GM12873 (cell line): Measurements from ENCODE around the gene KCND3.

Experiments
- TF ChIP-seq, protein P1 (sequence below): IDR thresholded peaks from 2 replicates; pipeline ENCODE4 v1.5.1; 2012; ENCODE audit warnings: low read depth, mild to moderate bottlenecking, moderate library complexity, low read length, control low read depth; ENCODE audit not compliant: insufficient read depth; ENCODE audit errors: missing control alignments

Gene KCND3

DNA sequence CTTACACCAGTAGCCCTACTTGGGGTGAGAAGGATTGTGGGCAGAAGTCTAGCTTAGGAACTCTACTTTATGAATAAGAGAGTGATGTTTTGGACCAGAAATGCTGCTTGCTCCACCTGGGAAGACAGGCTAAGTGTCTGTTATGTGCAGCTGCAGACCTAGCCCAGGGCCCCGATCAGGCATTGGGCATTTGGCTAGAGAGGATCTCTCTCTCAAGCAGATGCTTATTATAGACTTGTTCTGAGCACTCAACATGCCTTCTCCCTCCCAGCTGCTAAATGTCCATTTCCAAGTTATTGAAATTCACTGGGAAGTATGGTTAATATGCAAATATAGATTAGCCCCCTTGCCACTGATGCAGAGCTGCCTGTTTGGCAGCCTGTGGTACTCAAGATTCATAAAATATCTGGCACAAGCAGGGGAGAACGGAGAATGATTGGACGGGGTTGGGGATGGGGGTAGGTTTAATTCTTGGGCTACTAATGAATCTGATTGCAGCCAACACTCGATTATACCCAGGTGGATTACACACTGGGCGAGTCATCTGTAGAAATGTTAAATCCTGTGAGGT lies 115.9 kb downstream of the KCND3 start:
- TF ChIP-seq, protein P1, sequence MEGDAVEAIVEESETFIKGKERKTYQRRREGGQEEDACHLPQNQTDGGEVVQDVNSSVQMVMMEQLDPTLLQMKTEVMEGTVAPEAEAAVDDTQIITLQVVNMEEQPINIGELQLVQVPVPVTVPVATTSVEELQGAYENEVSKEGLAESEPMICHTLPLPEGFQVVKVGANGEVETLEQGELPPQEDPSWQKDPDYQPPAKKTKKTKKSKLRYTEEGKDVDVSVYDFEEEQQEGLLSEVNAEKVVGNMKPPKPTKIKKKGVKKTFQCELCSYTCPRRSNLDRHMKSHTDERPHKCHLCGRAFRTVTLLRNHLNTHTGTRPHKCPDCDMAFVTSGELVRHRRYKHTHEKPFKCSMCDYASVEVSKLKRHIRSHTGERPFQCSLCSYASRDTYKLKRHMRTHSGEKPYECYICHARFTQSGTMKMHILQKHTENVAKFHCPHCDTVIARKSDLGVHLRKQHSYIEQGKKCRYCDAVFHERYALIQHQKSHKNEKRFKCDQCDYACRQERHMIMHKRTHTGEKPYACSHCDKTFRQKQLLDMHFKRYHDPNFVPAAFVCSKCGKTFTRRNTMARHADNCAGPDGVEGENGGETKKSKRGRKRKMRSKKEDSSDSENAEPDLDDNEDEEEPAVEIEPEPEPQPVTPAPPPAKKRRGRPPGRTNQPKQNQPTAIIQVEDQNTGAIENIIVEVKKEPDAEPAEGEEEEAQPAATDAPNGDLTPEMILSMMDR = no peak

DNA sequence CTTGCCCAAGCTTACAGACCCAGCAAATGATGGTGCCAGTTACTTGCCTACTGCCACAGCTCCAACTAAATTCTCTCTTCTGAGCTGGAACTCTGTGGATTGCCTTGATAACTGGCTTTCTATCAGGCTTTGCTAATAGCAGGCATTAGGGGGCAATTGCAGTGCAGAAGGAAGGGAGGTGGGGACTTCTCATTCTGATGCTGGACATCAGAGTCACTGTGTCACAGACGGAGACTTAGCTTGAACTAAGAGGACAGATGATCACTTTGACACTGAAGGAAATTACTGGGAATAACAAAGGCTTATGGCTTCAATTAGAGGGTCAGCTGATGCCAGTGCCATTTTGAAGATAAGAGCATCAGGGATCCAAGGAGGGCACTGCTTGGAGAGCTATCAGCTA lies 119.3 kb downstream of the KCND3 start:
- TF ChIP-seq, protein P1 = no peak

DNA sequence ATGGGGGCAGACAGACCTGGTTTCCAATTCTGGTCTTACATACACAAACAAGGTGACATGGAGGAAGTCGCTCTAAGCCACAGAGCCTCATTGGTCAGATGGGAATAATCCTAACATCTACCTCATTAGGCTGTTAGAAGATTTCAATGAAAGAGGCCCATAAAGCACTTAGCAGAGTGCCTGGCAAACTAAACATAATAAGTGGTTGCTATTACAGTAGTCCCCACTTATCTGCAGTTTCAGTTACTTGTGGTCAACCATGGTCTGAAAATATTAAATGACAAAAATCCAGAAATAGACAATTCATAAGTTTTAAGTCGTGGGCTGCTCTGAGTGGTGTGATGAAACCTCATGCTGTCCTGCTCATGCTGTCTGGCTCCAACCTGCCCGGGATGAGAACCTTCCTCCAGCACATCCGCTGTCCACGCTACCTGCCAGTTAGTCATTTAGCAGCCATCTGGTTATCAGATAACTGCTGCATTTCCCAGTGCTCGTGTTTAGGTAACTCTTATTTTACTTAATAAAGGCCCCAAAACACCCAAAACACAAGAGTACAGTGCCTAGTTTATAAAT lies 121.5 kb downstream of the KCND3 start:
- TF ChIP-seq, protein P1 = no peak

DNA sequence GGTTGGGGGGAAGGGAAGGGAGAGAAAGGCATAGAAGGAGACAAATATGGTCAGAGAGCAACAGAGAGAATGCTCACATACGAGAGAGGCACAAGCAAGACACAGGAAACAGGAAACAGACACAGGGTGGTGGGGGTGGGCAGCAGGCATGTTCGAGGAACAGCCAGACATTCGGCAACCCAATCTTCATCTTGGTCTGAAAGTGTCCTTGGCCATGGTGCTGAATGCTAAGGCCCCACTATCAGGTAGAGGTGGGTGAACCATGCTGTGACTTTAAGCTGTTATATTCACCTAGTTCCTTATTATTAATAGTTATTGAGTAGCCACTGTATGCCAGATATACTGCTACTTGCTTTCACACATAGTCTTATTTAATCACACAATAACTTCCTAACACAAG lies 124.6 kb downstream of the KCND3 start:
- TF ChIP-seq, protein P1 = no peak

DNA sequence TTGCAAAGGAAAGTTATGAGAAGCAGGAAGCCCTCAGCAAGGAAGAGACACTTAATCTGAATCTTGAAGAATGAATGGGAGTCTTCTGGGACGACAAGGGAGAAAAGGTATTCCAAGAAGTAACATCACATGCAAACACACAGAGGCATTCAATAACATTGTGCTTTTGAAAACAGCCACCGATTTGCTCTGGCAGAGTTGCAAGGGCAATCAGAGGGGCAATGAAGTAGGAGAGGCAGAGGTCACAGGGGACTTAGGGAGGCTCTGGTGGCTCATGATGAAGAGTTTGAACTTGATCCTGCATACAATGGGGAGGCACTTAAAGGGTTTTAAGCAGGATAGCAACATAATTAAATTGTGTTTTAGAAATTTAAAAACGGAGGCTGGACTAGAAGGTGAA lies 126.1 kb downstream of the KCND3 start:
- TF ChIP-seq, protein P1 = no peak

DNA sequence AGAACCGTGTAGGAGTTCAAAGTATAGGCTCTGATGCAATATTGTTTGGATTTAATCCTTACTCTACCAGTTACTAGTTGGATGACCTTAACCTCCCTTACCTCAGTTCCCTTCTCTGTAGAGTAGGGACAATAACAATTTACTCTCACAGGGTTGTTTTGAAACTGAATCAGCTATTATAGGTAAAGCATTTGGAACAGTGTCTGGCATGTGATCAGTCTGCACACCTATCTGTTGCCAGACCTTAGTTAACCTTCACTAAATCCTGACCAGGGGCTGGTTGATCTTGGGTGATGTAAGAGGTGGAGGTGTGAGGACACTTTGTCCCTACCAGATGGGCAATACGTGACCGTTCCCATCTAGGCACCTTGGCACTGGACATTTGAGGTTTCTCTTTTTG lies 126.9 kb downstream of the KCND3 start:
- TF ChIP-seq, protein P1 = no peak

DNA sequence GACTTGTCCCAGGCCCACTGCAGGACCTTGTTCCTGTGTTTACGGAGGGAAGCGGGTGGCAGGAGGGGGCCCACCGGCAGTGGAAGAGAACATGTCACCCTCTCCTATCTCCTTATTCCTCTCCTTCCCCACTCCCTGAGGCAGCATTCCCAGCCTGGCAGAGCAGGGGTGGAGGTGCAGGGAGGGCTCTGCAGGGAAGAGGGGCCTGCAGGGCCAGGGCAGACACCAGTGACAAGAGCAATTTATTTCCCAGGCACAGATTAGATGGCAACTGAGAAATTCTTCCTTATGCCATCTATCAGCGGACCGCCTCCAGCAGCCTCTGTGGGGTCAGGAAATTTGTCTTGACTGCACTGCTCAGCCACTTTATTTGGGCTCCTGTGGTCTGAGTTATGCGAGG lies 127.9 kb downstream of the KCND3 start:
- TF ChIP-seq, protein P1 = no peak

DNA sequence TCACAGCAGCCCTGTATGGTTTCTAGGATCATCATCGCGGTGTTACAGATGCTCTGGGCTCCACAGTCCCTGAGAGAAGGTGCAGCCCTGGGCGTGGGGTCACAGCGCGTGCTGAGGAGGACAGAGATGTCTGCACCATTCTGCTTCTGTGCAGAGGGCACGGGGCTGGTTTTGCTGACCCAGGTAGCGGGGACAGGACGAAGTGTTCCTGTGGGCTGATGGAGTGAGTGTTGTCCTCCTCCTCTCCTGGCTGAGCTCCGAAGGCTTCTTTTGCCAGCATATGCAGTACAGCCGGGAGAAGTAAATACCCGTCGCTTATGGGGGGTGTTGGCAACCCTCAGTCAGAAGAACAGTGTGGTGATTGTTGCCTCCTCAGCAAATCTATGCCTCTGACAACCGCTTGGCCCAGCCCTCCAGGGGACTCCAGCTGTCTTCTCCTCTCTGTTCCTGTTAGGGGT lies 132.2 kb downstream of the KCND3 start:
- TF ChIP-seq, protein P1 = no peak
